Adipose tissue (tissue), 3 donors: ENCODE data around the gene SLC30A3. TPM values are rescaled to one million over a fixed set of nuclear protein-coding genes. Genes with fewer than 3 reads are reported as not detected.

Source experiments
- H3K27ac ChIP-seq: one replicate; pipeline ENCODE4 v1.5.1; 2013; ENCODE audit warnings: low read depth, low read length
- WGBS, 3 donors: extraction: QIAGEN DNeasy Blood & Tissue Kit; methylation state at CpG; one replicate each; pipeline ENCODE4 v1.1.7; 2013; 5-methylcytosine and 5-hydroxymethylcytosine counted together
- polyA plus RNA-seq, 3 donors: library from polyadenylated mRNA; stranded (reverse); fragments of 200-250 nt; gene quantifications; one replicate each; pipeline ENCODE4 v1.2.3, GENCODE V29; 2013
- donor health status: healthy with polysubstance abuse.
- donor health status: Bipolar disorder and iron deficiency.
- donor health status: healthy.

The SLC30A3 gene
- polyA plus RNA-seq, 3 donors = 0.08 to 0.22 (median 0.22) TPM

DNA sequence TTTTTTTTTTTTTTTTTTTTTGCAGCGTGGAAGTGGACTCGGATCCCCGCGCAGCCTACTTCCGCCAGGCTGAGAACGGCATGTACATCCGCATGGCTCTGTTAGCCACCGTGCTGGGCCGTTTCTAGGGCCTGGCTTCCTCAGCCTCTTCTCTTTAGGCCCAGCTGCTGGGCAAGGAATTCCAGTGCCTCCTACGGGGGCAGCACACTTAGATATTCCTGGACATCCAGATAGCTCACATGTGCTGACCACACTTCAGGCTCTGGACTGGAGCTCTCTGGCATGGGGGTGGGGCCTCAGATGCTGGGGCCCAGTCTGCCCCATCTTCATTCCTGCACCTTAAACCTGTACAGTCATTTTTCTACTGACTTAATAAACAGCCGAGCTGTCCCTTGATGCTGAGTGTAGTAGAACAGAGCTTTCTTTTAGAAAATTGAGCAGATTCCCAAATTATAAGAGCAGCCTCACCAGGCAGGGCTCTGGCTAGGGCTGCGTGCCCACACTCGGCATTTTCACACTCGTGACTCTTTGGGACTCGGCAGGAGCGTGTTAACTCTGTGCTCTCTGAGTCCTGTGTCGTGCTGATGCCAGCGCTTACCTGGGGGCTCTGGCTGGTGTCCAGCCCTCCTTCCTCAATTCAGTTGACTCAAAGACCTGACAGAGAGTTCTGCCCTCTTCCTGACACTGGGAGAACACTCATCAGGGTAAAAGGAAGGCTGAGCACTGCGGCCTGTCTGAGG lies 19.3 kb downstream of the SLC30A3 start:
- H3K27ac ChIP-seq = no peak overlapping the region
- 86 to 91% (median 89%) methylated on average over 18 to 19 of the region's 19 CpGs for WGBS, 3 donors

DNA sequence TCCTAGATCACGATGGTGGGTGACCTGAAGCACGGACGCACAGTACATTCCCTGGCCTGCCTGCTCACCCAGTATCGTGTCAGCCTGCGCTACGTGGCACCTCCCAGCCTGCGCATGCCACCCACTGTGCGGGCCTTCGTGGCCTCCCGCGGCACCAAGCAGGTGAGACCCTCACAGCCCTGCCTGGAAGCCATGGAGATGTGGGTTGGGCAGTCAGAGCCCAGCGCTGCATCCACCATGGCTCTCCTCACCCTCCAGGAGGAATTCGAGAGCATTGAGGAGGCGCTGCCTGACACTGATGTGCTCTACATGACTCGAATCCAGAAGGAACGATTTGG lies 20.3 kb downstream of the SLC30A3 start:
- H3K27ac ChIP-seq = no peak overlapping the region
- WGBS, 3 donors = 94 to 96% (median 95%) methylated on average over 16 of the region's 16 CpGs

DNA sequence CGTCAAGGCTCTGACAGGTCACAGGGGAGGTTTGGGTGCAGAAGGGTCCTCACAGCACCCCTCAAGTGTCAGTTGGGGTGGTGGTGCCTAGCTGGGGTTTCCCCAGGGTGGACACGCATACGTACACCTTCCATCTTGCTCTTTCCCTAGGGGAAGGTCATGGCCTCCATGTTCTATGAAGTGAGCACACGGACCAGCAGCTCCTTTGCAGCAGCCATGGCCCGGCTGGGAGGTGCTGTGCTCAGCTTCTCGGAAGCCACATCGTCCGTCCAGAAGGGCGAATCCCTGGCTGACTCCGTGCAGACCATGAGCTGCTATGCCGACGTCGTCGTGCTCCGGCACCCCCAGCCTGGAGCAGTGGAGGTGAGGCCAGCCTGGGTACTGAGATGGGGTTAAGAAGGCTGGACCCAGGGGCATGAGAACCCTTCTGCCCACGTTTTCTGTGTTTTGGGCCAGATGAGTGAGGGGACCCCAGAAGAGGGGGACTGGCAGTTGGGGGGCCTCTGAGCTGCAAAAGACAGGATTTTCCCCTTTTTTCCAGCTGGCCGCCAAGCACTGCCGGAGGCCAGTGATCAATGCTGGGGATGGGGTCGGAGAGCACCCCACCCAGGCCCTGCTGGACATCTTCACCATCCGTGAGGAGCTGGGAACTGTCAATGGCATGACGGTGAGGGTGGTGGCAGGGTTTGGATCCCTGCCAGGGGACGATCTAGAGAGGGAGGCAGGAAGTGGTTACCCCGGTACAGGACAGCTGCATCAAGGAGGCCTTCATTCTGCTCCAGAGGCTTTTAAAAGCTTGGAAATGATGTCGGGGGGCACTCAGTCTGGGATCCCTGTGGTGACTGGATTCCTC lies 20.9 kb downstream of the SLC30A3 start:
- H3K27ac ChIP-seq = no peak overlapping the region
- 80 to 87% (median 83%) methylated on average over 24 of the region's 24 CpGs for WGBS, 3 donors

DNA sequence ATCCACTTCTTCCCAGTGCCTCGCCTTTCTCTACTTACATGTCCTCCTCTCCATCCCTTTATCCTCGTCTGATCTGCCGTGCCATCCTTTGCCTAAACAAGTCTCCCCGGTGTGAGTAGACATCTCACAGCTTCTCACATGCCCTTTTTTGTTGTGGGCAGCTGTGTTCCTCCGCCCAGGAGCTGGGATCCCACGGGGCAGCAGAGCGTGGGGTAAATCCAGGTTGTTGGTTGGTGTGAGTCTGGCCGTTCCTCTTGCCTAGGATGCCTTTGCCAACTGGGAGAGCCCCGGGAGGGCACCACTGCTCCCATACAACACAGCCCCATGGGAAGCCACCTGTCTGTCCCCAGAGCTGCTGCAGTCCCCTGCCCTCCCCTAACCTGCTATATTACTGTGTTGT lies 22.4 kb downstream of the SLC30A3 start:
- WGBS, 3 donors = 92 to 93% (median 93%) methylated on average over 9 of the region's 9 CpGs
- H3K27ac ChIP-seq = no peak overlapping the region

DNA sequence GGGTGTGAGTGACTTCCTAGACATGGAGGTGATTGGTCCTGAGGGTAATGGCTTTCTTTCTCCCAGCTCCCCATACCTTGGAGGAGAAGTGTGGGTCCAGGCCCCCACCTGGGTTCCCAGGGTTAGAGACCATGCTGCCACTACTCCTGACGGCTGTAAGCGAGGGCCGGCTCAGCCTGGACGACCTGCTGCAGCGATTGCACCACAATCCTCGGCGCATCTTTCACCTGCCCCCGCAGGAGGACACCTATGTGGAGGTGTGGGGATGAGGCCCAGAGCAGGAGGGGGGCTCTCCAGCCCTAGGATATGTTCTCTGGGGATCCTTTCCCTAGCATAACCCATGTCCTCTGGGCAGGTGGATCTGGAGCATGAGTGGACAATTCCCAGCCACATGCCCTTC lies 23.9 kb downstream of the SLC30A3 start:
- 88 to 99% (median 95%) methylated on average over 8 of the region's 8 CpGs for WGBS, 3 donors

DNA sequence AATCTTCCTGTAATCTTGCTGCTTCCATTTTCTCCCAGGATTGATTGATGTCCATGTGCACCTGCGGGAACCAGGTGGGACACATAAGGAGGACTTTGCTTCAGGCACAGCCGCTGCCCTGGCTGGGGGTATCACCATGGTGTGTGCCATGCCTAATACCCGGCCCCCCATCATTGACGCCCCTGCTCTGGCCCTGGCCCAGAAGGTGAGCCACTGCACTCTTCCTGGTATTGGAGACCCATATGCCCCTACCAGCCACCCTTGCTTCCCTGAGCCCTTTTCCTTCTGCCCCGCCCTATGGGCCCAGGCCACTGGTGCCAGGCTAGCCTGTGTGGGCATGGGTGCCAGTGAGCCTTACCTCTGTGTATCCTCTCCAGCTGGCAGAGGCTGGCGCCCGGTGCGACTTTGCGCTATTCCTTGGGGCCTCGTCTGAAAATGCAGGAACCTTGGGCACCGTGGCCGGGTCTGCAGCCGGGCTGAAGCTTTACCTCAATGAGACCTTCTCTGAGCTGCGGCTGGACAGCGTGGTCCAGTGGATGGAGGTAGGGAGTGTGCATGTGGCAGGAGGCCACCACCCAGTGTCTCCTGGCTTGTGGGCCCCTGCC lies 25.4 kb downstream of the SLC30A3 start:
- WGBS, 3 donors = 94 to 96% (median 95%) methylated on average over 15 of the region's 15 CpGs
- no peak overlapping the region for H3K27ac ChIP-seq

More for the DNA sequence above, 23.9 kb downstream of the SLC30A3 start:
- no peak overlapping the region for H3K27ac ChIP-seq

DNA sequence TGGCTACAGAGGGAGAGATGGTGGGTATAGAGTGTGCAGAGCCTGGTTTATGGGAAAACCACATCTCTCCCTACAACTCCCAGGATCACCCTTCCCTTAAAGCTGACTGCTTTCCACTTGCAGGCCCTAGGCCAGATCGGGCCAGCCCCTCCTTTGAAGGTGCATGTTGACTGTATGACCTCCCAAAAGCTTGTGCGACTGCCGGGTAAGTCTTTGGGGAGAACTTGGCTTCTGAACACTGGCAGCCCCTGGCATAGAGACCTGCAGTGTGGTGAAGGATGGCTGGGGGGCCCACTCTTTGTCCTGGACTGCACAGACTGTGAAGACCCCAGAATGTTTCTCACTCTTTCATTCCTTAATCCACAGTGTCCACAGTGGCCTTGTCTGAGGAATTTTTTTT lies 26.2 kb downstream of the SLC30A3 start:
- WGBS, 3 donors = 89 to 95% (median 91%) methylated on average over 3 of the region's 3 CpGs
- no peak overlapping the region for H3K27ac ChIP-seq

DNA sequence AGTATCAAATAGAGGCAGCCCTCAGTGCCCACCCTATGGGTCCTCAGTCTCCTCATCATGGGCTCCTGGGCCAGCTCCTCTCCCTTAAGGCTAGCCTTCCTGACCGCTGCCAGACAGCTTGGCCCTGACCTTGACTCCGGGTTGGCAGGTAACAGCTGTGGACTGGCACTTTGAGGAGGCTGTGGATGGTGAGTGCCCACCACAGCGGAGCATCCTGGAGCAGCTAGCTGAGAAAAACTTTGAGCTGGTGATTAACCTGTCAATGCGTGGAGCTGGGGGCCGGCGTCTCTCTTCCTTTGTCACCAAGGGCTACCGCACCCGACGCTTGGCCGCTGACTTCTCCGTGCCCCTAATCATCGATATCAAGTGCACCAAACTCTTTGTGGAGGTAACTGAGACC lies 26.7 kb downstream of the SLC30A3 start:
- H3K27ac ChIP-seq = no peak overlapping the region
- 92 to 96% (median 94%) methylated on average over 12 of the region's 12 CpGs for WGBS, 3 donors

DNA sequence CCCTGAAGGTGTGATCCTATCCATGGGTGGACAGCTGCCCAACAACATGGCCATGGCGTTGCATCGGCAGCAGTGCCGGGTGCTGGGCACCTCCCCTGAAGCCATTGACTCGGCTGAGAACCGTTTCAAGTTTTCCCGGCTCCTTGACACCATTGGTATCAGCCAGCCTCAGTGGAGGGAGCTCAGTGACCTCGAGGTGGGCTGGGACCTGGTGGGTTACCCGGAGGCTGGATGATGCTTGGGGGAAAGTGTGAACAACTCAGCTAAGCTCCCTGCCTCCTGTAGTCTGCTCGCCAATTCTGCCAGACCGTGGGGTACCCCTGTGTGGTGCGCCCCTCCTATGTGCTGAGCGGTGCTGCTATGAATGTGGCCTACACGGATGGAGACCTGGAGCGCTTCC lies 29.5 kb downstream of the SLC30A3 start:
- no peak overlapping the region for H3K27ac ChIP-seq
- 95 to 97% (median 95%) methylated on average over 14 of the region's 14 CpGs for WGBS, 3 donors

DNA sequence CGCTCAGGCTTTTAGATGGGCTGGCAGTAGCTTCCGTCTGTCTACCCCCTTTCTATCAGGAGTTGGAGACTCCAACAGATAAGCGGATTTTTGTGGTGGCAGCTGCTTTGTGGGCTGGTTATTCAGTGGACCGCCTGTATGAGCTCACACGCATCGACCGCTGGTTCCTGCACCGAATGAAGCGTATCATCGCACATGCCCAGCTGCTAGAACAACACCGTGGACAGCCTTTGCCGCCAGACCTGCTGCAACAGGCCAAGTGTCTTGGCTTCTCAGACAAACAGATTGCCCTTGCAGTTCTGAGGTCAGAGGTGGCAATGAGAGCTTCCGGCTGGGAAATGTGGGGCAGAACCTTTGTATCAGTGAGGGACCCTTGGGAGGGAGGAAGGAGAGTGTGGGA lies 30.9 kb downstream of the SLC30A3 start:
- 95 to 96% (median 95%) methylated on average over 13 of the region's 13 CpGs for WGBS, 3 donors
- no peak overlapping the region for H3K27ac ChIP-seq

DNA sequence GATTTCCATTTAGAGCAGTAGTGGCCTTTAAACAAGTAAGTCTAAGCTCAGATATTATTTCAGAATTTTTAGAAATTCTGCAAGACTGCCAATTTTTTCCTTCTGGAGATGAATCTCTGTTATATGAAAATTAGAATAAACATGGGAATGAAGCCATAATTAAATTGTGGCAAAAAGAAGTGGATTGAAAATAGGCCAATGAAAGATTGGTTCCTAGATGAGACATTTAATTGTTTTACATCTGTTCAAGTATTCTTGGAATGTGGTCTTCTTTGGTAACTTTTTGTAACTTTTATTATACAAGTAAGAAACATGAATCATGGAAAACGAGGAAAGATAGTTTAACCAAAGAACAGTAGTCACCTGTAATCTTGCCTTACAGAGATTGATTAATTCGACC lies 35.3 kb downstream of the SLC30A3 start:
- no peak overlapping the region for H3K27ac ChIP-seq
- 84 to 89% (median 88%) methylated on average over 2 of the region's 2 CpGs for WGBS, 3 donors

DNA sequence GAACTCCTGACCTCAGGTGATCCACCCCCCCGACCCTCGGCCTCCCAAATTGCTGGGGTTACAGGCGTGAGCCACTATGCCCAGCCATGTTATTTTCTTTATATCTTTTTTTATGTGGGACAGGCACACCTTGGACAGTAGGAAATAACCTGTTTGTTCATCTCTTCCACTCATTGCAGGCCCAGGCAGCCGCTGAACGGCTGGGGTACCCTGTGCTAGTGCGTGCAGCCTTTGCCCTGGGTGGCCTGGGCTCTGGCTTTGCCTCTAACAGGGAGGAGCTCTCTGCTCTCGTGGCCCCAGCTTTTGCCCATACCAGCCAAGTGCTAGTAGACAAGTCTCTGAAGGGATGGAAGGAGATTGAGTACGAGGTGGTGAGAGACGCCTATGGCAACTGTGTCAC lies 37.3 kb downstream of the SLC30A3 start:
- H3K27ac ChIP-seq = no peak overlapping the region
- WGBS, 3 donors = 93 to 95% (median 94%) methylated on average over 9 of the region's 9 CpGs

DNA sequence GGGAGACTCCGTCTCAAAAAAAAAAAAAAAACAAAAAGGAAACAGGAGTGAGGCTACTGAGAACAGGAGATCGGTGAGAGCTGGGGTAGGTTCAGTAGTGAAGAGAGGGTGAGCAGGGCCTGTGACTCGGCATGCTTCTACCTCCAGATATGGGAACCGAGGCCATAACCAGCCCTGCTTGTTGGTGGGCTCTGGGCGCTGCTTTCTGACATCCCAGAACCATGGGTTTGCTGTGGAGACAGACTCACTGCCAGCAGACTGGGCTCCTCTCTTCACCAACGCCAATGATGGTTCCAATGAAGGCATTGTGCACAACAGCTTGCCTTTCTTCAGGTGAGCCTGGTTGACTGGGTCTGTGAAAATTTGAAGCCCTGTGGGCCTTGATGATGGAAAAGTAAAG lies 39.4 kb downstream of the SLC30A3 start:
- WGBS, 3 donors = 94 to 100% (median 98%) methylated on average over 6 of the region's 6 CpGs

DNA sequence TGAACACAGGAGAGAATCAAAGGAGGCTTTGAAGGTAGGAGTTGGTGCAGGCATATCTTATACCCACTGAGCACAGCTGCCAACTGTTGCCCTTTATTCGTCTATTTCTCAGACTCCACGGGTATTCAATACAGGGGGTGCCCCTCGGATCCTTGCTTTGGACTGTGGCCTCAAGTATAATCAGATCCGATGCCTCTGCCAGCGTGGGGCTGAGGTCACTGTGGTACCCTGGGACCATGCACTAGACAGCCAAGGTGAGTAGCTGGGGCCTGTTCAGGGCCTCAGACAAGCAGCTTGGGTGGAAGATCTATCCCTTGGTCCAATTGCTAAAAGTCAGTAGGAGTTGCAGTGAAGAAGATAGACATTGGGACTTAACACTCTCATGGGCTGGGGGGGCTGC lies 40.4 kb downstream of the SLC30A3 start:
- 94 to 97% (median 96%) methylated on average over 5 of the region's 5 CpGs for WGBS, 3 donors
- no peak overlapping the region for H3K27ac ChIP-seq

More for the DNA sequence above, 39.4 kb downstream of the SLC30A3 start:
- no peak overlapping the region for H3K27ac ChIP-seq

DNA sequence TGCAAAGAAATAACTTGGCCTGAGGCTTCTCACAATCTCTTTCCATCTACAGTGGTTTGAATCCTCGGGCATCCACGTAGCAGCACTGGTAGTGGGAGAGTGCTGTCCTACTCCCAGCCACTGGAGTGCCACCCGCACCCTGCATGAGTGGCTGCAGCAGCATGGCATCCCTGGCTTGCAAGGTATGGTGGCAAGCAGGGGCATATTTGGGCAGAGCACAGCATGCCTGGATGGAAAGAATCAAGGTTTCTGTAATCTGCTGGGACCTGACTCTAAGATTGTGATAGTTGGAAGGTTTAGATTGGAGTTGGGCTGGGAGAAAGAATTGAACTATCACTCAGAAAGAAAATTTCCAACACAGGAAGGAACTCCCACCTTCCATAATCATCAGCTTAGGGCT lies 41.7 kb downstream of the SLC30A3 start:
- H3K27ac ChIP-seq = no peak overlapping the region
- 90 to 94% (median 92%) methylated on average over 3 of the region's 3 CpGs for WGBS, 3 donors

DNA sequence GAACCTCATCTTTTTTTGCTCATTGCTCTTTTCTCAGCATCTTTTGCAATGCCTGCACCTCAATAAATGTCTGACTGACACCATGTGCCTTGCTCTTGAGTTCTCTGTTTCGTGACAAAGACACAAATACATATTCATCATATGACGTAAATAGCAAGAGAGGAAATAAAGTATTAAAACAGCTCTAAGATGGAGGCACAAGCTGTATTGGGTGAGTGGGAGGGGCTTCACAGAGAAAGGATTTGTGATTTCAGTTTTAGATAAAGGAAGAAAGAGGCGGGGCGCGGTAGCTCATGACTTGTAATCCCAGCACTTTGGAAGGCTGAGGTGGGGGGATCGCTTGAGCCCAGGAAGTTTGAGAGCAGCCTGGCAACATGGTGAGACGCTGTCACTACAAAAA lies 42.8 kb downstream of the SLC30A3 start:
- no peak overlapping the region for H3K27ac ChIP-seq
- whole genome bisulfite sequencing, 3 donors = 93 to 98% (median 95%) methylated on average over 7 of the region's 7 CpGs

DNA sequence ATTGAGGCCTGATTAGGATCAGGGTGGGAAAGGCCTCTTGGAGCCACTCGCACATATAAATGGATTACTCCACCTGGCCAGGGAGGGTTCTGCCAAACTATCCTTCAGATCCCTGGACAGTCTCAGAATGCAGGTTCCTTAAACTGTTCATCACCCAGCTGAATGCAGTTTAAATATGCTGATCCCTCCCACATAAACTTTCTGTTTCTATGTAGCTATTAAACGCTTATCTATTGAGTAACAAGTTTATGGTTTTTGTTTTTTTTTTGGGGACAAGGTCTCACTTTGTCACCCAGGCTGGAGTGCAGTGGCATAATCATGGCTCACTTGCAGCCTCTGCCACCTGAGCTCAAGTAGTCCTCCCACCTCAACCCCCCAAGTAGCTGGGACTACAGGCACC lies 43.8 kb downstream of the SLC30A3 start:
- no peak overlapping the region for H3K27ac ChIP-seq
- 83 to 94% (median 90%) methylated on average over 2 of the region's 2 CpGs for WGBS, 3 donors

DNA sequence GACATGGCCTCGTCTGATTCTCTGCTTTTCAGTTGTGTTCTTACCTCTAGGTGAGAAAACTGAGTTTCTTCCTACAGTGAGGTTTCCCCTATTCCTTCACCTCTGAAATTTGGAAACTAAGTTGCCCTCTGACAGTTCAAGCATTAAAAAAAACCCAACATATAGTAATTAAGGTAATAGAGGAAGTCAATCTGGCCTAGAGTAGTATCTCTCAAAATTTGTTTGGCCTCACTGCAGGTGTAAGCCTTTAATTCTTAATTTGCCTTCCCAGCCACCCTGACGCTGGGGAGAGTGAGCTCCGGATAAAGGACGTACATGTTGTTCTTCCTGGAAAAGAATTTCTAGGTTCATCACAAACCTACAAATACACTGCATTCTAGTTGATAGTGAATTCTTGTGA lies 44.2 kb downstream of the SLC30A3 start:
- no peak overlapping the region for H3K27ac ChIP-seq
- WGBS, 3 donors = 85 to 91% (median 85%) methylated on average over 4 of the region's 4 CpGs
